Panc1 (cell line): ENCODE results near the gene SLC38A10. TPM values are rescaled to one million over a fixed set of nuclear protein-coding genes. Genes with fewer than 3 reads are reported as not detected.

ENCODE experiments used
- ATAC-seq: fragments of 200-7000 bp; cut with Tn5 transposase; 2 replicates; pipeline ENCODE4 v1.9.1; 2020; ENCODE audit warnings: mild to moderate bottlenecking, moderate library complexity
- BruUV-seq: library from RNA; stranded (reverse); fragments of 400-500 nt; replicated peaks from 2 replicates; lab custom pipeline; 2021; lab: Mats Ljungman, UMichigan
- CTCF ChIA-PET: fragments of 300-600 bp; sonication (Branson Sonifier 250); formaldehyde crosslinking; loops from one replicate; lab custom pipeline; 2022; ENCODE audit warnings: antibody characterized with exemption; lab: Charles Lee
- POLR2A ChIA-PET: fragments of 300-600 bp; sonication (Branson Sonifier 250); formaldehyde crosslinking; loops from one replicate; lab custom pipeline; 2022; ENCODE audit warnings: antibody characterized with exemption; lab: Charles Lee
- DNase-seq: peaks from one replicate; pipeline ENCODE4 v3.0.0-alpha.2; 2010; ENCODE audit warnings: low read depth, low spot score
- H3K27ac ChIP-seq: 2 replicates; pipeline ENCODE4 v1.5.1; 2011; ENCODE audit warnings: mild to moderate bottlenecking, low read length, inconsistent platforms
- H3K27me3 ChIP-seq: fragments of 200-500 bp; sonication (Bioruptor generic); 2 replicates; pipeline ENCODE4 v1.6.0; 2014; ENCODE audit warnings: low read length, inconsistent platforms; ENCODE audit not compliant: control insufficient read depth, insufficient read depth
- H3K36me3 ChIP-seq: fragments of 200-500 bp; sonication (Bioruptor generic); 2 replicates; pipeline ENCODE4 v1.5.1; 2014; ENCODE audit warnings: inconsistent platforms, mild to moderate bottlenecking, low read length, moderate library complexity; ENCODE audit not compliant: control insufficient read depth, insufficient read depth
- H3K4me1 ChIP-seq: 2 replicates; pipeline ENCODE4 v1.5.1; 2011; ENCODE audit warnings: inconsistent platforms, mild to moderate bottlenecking, low read length, moderate library complexity; ENCODE audit not compliant: control insufficient read depth, insufficient read depth
- H3K4me3 ChIP-seq, 2 experiments: 2 replicates each; pipeline ENCODE4 v1.5.1; 2011 to 2012; ENCODE audit warnings: low read depth in 2 of 2, low read length in 2 of 2, mild to moderate bottlenecking in 2 of 2, inconsistent platforms in 1 of 2, moderate library complexity in 1 of 2
- H3K9me3 ChIP-seq: fragments of 200-500 bp; sonication (Bioruptor generic); 2 replicates; pipeline ENCODE4 v1.5.1; 2014; ENCODE audit warnings: low read depth, mild to moderate bottlenecking, inconsistent platforms, low read length, moderate library complexity; ENCODE audit not compliant: control insufficient read depth, insufficient read depth
- CTCF ChIP-seq: fragments of 450-650 bp; IDR thresholded peaks from 2 replicates; pipeline ENCODE4 v1.5.1; 2017; ENCODE audit warnings: mild to moderate bottlenecking
- POLR2AphosphoS5 ChIP-seq: IDR thresholded peaks from 2 replicates; pipeline ENCODE4 v1.6.1; 2012; ENCODE audit warnings: mild to moderate bottlenecking, low read depth, low read length, moderate library complexity
- REST ChIP-seq, 2 experiments: IDR thresholded peaks; 2 replicates each; pipeline ENCODE4 v1.6.1; 2011 to 2012; ENCODE audit warnings: low read depth in 2 of 2, control low read depth in 1 of 2, low read length in 1 of 2, mild to moderate bottlenecking in 1 of 2, moderate library complexity in 1 of 2; ENCODE audit not compliant: insufficient read depth in 1 of 2
- SIN3A ChIP-seq: IDR thresholded peaks from 2 replicates; pipeline ENCODE4 v1.6.1; 2012; ENCODE audit warnings: low read depth, mild to moderate bottlenecking, low read length, moderate library complexity, borderline replicate concordance; ENCODE audit not compliant: insufficient read depth
- TCF7L2 ChIP-seq: IDR thresholded peaks from 2 replicates; pipeline ENCODE4 v1.6.1; 2011; ENCODE audit warnings: mild to moderate bottlenecking, low read depth, low read length, inconsistent platforms
- in situ Hi-C: cut with HindIII; loops from 2 replicates; pipeline ENCODE4 v1.10.0; 2016; ENCODE audit warnings: low sequenced_read_pairs, low pct_unique_long_range_greater_than_20kb
- intact Hi-C: fragments of 100-400 bp; cut with micrococcal nuclease; formaldehyde crosslinking; loops from one replicate; pipeline ENCODE4 v1.10.0; 2022; ENCODE audit not compliant: unreplicated experiment
- total RNA-seq: library from RNA; stranded (reverse); gene quantifications from one replicate; pipeline ENCODE4 v1.2.1, GENCODE V29; 2021; ENCODE audit not compliant: unreplicated experiment

Gene SLC38A10
- total RNA-seq, 1 experiment from 2014 or later: 188 TPM

GRCh38 chr17:81282141-81282540 lies 13.0 kb downstream of the SLC38A10 start:
- Histone ChIP-seq H3K4me3 (no peak overlapping the region), H3K27ac (no peak overlapping the region), H3K4me1 (no peaks in the 10 kb centered on the region), H3K27me3 (no peaks in the 10 kb centered on the region), H3K9me3 (no peaks in the 10 kb centered on the region), H3K36me3 (peaks cover 4% of the 10 kb centered on the region; the same call in 1 of the 2 replicates)
- in situ Hi-C loops (no loop called here), intact Hi-C loops (no loop called here)
- BruUV-seq: no TSS peak
- no peak for TF ChIP-seq TCF7L2
- TF ChIP-seq CTCF: no peak
- no peak for TF ChIP-seq SIN3A
- TF ChIP-seq POLR2AphosphoS5: no peak
- no peak for TF ChIP-seq REST (IDR thresholded peaks at IDR 0.05; ENCODE audit: insufficient read depth in 1 of 2, low read depth in 2 of 2, low read length in 1 of 2)
- POLR2A ChIA-PET: no interaction called here
- ATAC-seq (no peak), DNase-seq (no peak)
- CTCF ChIA-PET: no interaction called here

GRCh38 chr17:81280571-81280970 lies 14.5 kb downstream of the SLC38A10 start:
- no TSS peak for BruUV-seq
- in situ Hi-C loops: no loop called here
- H3K27ac ChIP-seq: no peak overlapping the region
- no peaks in the 10 kb centered on the region for H3K27me3 ChIP-seq
- intact Hi-C loops: no loop called here
- DNase-seq (no peak), ATAC-seq (no peak)
- peaks cover 4% of the 10 kb centered on the region; the same call in 1 of the 2 replicates for H3K36me3 ChIP-seq
- TF ChIP-seq POLR2AphosphoS5 (no peak), SIN3A (no peak), REST (IDR thresholded peaks at IDR 0.05; ENCODE audit: insufficient read depth in 1 of 2, low read depth in 2 of 2, low read length in 1 of 2) (no peak), CTCF (no peak), TCF7L2 (no peak)
- ChIA-PET POLR2A (no interaction called here), CTCF (no interaction called here)
- no peak overlapping the region for H3K4me3 ChIP-seq
- no peaks in the 10 kb centered on the region for H3K9me3 ChIP-seq
- H3K4me1 ChIP-seq: no peaks in the 10 kb centered on the region
